ENCODE data around the gene ZNF579. TPM values are rescaled to one million over a fixed set of nuclear protein-coding genes. Genes with fewer than 3 reads are reported as not detected.

Gene ZNF579
- total RNA-seq, 1 donor from 2014 or later: 1.6 TPM

DNA sequence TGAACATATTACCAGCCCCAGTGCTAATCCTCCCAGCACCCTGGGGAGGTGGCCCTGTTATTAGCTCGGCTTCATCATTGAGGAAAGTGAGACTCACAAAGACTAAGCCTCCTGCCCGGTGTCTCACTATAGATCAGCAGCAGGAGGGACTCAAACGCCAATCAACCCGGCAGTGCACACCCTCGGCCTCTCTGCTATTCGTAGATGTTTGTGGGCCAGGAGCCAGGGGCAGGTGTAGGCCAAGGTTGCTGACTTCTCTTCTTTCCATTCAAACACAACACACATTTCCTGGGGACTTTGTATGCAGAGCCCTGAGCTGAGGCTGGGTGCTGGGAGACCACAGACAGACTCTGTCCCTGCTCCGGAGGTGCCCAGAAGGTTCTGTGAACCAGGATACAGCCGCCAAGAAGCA, 25.9 kb downstream of the ZNF579 start:
- Histone ChIP-seq H3K4me3 (ENCODE audit: low read length in 3 of 3) (peak overlapping the region in 2 of 3 donors; percentile 15 to 70), H3K9me3 (ENCODE audit: control insufficient read depth in 3 of 3, low read length in 3 of 3) (no peaks in the 10 kb centered on the region), H3K27me3 (ENCODE audit: control insufficient read depth in 3 of 3, insufficient read depth in 3 of 3, low read length in 3 of 3) (no peaks in the 10 kb centered on the region), H3K36me3 (ENCODE audit: control insufficient read depth in 3 of 3, insufficient read depth in 3 of 3, low read length in 3 of 3) (no peaks in the 10 kb centered on the region), H3K9ac (ENCODE audit: low read depth in 1 of 3, low read length in 3 of 3) (peak overlapping the region; percentile 54 to 79 (median 65)), H3K4me1 (ENCODE audit: control insufficient read depth in 3 of 3, insufficient read depth in 3 of 3, low read length in 3 of 3) (peaks cover 22 to 47% (median 38%) of the 10 kb centered on the region in 3 donors), H3K27ac (ENCODE audit: low read depth, low read length) (peak overlapping the region; percentile 56)

DNA sequence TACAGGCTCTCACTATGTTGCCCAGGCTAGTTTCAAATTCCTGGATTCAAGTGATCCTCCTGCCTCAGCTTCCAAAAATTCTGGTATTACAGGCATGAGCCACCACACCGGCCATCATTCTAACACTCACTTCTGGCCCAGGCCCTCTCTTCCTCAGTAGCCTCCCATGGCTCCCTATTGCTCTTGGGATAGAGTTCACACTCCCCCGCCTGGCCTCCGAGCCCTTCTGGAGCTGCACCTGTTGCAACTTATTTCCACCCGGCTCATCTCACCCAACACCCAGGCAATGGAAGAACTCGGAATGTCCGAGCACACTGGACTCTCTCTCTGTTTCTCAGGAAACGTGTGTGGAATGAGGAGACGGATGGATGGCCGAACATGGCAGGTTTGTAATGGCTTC, 26.3 kb downstream of the ZNF579 start:
- Histone ChIP-seq H3K9me3 (ENCODE audit: control insufficient read depth in 3 of 3, low read length in 3 of 3) (no peaks in the 10 kb centered on the region), H3K27ac (ENCODE audit: low read depth, low read length) (peak overlapping the region; percentile 56), H3K27me3 (ENCODE audit: control insufficient read depth in 3 of 3, insufficient read depth in 3 of 3, low read length in 3 of 3) (no peaks in the 10 kb centered on the region), H3K4me1 (ENCODE audit: control insufficient read depth in 3 of 3, insufficient read depth in 3 of 3, low read length in 3 of 3) (peaks cover 25 to 51% (median 41%) of the 10 kb centered on the region in 3 donors), H3K4me3 (ENCODE audit: low read length in 3 of 3) (peak overlapping the region in 1 of 3 donors; percentile 41), H3K9ac (ENCODE audit: low read depth in 1 of 3, low read length in 3 of 3) (peak overlapping the region; percentile 54 to 79 (median 65)), H3K36me3 (ENCODE audit: control insufficient read depth in 3 of 3, insufficient read depth in 3 of 3, low read length in 3 of 3) (no peaks in the 10 kb centered on the region)

DNA sequence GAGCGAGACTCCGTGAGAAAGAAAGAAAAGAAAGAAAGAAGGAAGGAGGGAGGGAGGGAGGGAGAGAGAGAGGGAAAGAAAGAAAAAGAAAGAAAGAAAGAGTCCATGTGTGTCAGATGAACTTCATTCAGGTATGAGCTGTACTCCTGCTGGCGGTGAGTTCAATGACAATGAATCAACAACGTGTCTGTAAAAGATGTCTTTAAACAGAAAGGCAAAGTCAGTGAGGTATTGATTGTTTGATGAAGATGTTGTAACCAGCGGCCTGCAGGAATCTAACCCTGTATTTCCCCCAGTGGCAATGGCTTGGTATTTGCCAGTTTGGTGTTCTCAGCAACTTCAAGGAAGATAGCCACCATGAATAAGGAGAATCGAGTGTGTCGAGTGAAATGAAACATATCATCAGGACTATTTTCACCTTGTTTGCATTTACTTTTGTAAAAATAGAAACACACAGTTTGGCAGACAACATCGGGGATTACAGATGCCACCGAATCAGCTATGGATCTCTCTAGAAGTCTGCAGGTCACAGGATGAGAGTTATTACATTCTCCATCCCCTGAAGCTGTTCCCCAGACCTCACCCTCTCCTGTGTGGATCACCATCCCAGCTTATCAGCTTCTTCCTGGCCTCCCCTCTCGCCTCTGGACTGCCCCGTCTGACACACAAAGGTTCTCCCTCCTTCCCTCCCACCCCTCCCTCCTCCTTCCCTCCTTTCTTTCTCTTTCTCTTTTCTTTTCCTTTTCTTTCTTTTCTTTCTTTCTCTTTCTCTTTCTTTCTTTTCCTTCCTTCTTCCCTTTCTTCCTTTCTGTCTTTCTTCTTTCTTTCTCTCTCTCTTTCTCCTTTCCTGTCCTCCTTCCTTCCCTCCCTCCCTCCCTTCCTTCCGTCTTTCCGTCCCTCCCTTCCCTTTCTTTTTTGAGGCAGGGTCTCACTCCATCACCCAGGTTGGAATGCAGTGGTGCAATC, 27.1 kb downstream of the ZNF579 start:
- H3K27ac ChIP-seq (ENCODE audit: low read depth, low read length): peak overlapping the region; percentile 56
- peak overlapping the region in 1 of 3 donors; percentile 41 for H3K9ac ChIP-seq (ENCODE audit: low read depth in 1 of 3, low read length in 3 of 3)

DNA sequence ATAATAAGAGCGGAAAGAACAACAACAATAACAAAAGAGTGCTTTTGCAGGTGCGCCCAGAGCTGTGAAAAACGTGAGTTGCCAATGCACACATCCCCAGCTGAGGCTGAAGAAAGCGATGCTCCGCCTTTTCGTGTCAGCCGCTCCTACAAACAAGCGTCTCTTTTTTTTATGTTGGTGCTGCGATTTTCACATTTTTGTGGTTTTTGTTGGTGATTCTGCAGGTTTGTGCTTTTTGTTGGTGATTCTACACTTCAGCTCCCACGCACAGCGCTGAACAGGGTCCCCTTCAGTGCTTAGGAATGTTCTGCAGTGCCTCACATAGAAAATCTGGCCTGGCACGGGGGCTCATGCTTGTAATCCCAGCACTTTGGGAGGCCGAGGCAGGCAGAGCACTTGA, 28.0 kb downstream of the ZNF579 start:
- H3K4me3 ChIP-seq (ENCODE audit: low read length in 3 of 3): no peak overlapping the region
- no peaks in the 10 kb centered on the region for H3K9me3 ChIP-seq (ENCODE audit: control insufficient read depth in 3 of 3, low read length in 3 of 3)
- no peaks in the 10 kb centered on the region for H3K36me3 ChIP-seq (ENCODE audit: control insufficient read depth in 3 of 3, insufficient read depth in 3 of 3, low read length in 3 of 3)
- peak overlapping the region in 1 of 3 donors; percentile 45 for H3K9ac ChIP-seq (ENCODE audit: low read depth in 1 of 3, low read length in 3 of 3)
- H3K27ac ChIP-seq (ENCODE audit: low read depth, low read length): no peak overlapping the region
- no peaks in the 10 kb centered on the region for H3K27me3 ChIP-seq (ENCODE audit: control insufficient read depth in 3 of 3, insufficient read depth in 3 of 3, low read length in 3 of 3)
- H3K4me1 ChIP-seq (ENCODE audit: control insufficient read depth in 3 of 3, insufficient read depth in 3 of 3, low read length in 3 of 3): peaks cover 32 to 54% (median 46%) of the 10 kb centered on the region in 3 donors

More for the DNA sequence above, 27.1 kb downstream of the ZNF579 start:
- Histone ChIP-seq H3K4me3 (ENCODE audit: low read length in 3 of 3) (peak overlapping the region in 1 of 3 donors; percentile 41), H3K36me3 (ENCODE audit: control insufficient read depth in 3 of 3, insufficient read depth in 3 of 3, low read length in 3 of 3) (no peaks in the 10 kb centered on the region), H3K9me3 (ENCODE audit: control insufficient read depth in 3 of 3, low read length in 3 of 3) (no peaks in the 10 kb centered on the region), H3K4me1 (ENCODE audit: control insufficient read depth in 3 of 3, insufficient read depth in 3 of 3, low read length in 3 of 3) (peaks cover 26 to 52% (median 42%) of the 10 kb centered on the region in 3 donors), H3K27me3 (ENCODE audit: control insufficient read depth in 3 of 3, insufficient read depth in 3 of 3, low read length in 3 of 3) (no peaks in the 10 kb centered on the region)

DNA sequence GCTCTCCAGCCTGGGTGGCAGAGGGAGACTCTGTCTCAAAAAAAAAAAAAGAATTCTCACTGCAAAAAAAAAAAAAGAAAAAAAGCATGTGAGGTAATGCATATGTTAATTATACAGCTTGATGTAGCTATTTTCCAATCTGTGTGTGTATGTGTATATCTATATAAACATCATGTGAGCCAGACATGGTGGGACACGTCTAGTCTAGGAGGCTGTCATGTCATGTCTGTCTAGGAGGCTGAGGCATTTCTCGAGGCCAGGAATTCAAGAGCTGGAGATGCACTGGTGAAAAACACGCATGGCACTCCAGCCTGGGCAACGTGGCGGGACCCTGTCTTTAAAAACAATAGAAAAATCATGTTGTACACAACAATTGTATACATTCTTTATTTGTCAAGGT, 28.4 kb downstream of the ZNF579 start:
- H3K9me3 ChIP-seq (ENCODE audit: control insufficient read depth in 3 of 3, low read length in 3 of 3): no peaks in the 10 kb centered on the region
- no peaks in the 10 kb centered on the region for H3K27me3 ChIP-seq (ENCODE audit: control insufficient read depth in 3 of 3, insufficient read depth in 3 of 3, low read length in 3 of 3)
- H3K4me3 ChIP-seq (ENCODE audit: low read length in 3 of 3): no peak overlapping the region
- no peak overlapping the region for H3K9ac ChIP-seq (ENCODE audit: low read depth in 1 of 3, low read length in 3 of 3)
- no peaks in the 10 kb centered on the region for H3K36me3 ChIP-seq (ENCODE audit: control insufficient read depth in 3 of 3, insufficient read depth in 3 of 3, low read length in 3 of 3)
- no peak overlapping the region for H3K27ac ChIP-seq (ENCODE audit: low read depth, low read length)
- H3K4me1 ChIP-seq (ENCODE audit: control insufficient read depth in 3 of 3, insufficient read depth in 3 of 3, low read length in 3 of 3): peaks cover 32 to 55% (median 46%) of the 10 kb centered on the region in 3 donors

DNA sequence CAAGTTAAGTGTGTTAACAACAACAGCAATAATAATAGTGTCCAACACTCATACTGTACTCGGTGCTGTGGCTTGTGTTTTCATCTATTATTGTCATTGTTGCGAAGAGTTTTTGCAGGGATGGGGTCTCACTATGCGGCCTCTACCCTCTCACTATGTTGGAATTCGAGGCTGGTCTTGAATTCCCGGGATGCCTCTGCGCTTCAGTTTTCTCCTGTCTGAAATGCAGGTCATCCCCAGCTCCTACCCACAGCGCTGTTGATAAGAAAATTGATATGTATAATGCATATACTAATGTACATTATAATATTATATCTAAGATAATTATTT, 30.4 kb downstream of the ZNF579 start:
- peak overlapping the region; percentile 65 to 81 (median 77) for H3K9ac ChIP-seq (ENCODE audit: low read depth in 1 of 3, low read length in 3 of 3)
- H3K27ac ChIP-seq (ENCODE audit: low read depth, low read length): peak overlapping the region; percentile 92
- no peaks in the 10 kb centered on the region for H3K9me3 ChIP-seq (ENCODE audit: control insufficient read depth in 3 of 3, low read length in 3 of 3)
- H3K36me3 ChIP-seq (ENCODE audit: control insufficient read depth in 3 of 3, insufficient read depth in 3 of 3, low read length in 3 of 3): no peaks in the 10 kb centered on the region
- H3K4me3 ChIP-seq (ENCODE audit: low read length in 3 of 3): peak overlapping the region; percentile 32 to 64 (median 48)
- no peaks in the 10 kb centered on the region for H3K27me3 ChIP-seq (ENCODE audit: control insufficient read depth in 3 of 3, insufficient read depth in 3 of 3, low read length in 3 of 3)
- H3K4me1 ChIP-seq (ENCODE audit: control insufficient read depth in 3 of 3, insufficient read depth in 3 of 3, low read length in 3 of 3): peaks cover 47 to 68% (median 64%) of the 10 kb centered on the region in 3 donors

DNA sequence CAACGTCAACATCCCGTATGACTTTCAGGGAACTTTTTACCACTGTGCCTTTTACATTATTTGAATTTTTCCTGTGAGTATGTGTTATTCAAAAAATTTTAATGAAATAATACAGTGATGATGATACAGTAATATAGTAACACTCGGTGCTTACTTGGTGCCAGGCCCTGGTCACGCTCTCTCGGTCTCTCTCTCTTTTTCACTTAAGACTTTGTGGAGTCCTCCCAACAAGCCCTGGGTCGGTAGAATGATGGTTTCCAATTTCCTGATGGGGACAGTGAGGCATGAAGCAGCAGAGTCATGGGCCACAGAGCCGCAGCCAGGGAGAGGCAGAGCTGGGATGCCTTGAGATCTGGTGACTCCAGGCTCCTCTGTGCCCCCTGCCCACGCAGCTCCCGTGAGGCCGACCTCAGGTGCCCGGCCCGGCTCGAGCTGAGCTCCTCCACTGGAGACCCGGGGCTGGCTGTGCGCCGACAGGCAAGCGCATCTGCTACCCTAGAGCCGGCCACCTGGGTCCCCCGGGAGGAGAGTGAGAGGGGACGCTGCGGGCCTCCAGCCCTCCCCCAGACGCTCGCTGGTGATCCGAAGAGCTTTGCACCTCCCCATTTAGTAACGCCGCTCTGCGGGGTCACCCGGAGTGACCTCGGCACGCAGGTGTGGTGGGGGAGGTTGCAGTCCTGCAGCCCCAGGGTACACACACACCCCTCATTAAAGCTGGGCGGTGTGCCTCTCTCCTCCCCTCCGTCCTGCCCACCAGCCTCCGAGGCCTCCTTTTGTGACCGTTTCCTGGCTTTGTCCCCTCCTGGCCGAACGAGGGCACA, 30.9 kb downstream of the ZNF579 start:
- Histone ChIP-seq H3K4me3 (ENCODE audit: low read length in 3 of 3) (peak overlapping the region; percentile 32 to 64 (median 48)), H3K9ac (ENCODE audit: low read depth in 1 of 3, low read length in 3 of 3) (peak overlapping the region; percentile 65 to 81 (median 77)), H3K27me3 (ENCODE audit: control insufficient read depth in 3 of 3, insufficient read depth in 3 of 3, low read length in 3 of 3) (no peaks in the 10 kb centered on the region), H3K9me3 (ENCODE audit: control insufficient read depth in 3 of 3, low read length in 3 of 3) (no peaks in the 10 kb centered on the region), H3K27ac (ENCODE audit: low read depth, low read length) (peak overlapping the region; percentile 92), H3K4me1 (ENCODE audit: control insufficient read depth in 3 of 3, insufficient read depth in 3 of 3, low read length in 3 of 3) (peaks cover 44 to 66% (median 63%) of the 10 kb centered on the region in 3 donors), H3K36me3 (ENCODE audit: control insufficient read depth in 3 of 3, insufficient read depth in 3 of 3, low read length in 3 of 3) (no peaks in the 10 kb centered on the region)

DNA sequence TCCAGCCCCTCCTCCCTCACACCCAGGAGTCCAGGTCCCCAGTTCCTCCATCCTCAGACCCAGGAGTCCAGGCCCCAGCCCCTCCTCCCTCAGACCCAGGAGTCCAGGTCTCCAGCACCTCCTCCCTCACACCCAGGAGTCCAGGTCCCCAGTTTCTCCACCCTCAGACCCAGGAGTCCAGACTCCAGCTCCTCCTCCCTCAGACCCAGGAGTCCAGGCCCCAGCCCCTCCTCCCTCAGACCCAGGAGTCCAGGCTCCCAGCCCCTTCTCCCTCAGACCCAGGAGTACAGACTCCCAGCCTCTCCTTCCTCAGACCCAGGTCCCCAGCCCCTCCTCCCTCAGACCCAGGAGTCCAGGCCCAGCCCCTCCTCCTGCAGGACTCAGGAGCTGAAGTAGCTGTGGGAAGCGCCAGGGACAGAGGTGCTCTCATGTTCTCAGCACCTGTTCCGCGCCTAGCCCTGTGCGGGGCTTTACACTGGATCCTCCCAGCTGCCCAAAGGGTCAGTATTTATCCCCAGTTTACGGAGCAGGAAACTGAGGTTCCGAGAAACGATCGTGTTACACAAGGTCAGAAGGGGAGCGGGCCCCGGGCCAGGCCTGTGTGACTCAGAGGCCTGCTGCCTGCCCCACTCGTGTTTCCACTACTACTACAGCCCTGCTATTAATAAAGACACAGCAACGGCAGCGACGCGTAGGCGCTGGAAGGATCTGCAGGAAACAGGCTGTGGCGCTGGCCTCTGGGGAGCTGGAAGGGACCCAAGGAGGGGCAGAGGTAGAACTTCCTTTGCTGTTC, 33.6 kb downstream of the ZNF579 start:
- Histone ChIP-seq H3K4me1 (ENCODE audit: control insufficient read depth in 3 of 3, insufficient read depth in 3 of 3, low read length in 3 of 3) (peaks cover 36 to 54% (median 44%) of the 10 kb centered on the region in 3 donors), H3K9me3 (ENCODE audit: control insufficient read depth in 3 of 3, low read length in 3 of 3) (no peaks in the 10 kb centered on the region), H3K9ac (ENCODE audit: low read depth in 1 of 3, low read length in 3 of 3) (peak overlapping the region; percentile 50 to 77 (median 57)), H3K27me3 (ENCODE audit: control insufficient read depth in 3 of 3, insufficient read depth in 3 of 3, low read length in 3 of 3) (no peaks in the 10 kb centered on the region), H3K36me3 (ENCODE audit: control insufficient read depth in 3 of 3, insufficient read depth in 3 of 3, low read length in 3 of 3) (no peaks in the 10 kb centered on the region), H3K4me3 (ENCODE audit: low read length in 3 of 3) (peak overlapping the region in 1 of 3 donors; percentile 29), H3K27ac (ENCODE audit: low read depth, low read length) (peak overlapping the region; percentile 96)

DNA sequence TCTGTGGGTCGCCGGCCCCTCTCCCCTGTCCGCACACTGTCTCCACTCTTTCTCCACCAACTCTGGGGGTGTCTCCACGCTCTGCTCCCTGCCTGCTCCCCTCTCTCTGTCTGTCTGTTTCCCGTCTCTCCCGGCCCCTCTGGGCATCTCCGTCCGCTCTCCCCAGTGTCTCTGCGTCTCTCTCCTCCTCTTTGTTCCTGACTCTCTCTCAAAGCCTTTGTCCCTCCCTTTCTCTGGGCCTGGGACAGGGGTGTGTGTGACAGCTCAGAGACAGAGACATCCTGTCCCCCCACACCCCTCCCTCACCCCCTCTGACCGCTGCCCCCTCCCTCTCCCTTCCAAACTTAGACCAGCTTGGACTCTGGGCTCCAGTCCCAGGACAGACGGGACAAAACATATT, 34.6 kb downstream of the ZNF579 start:
- Histone ChIP-seq H3K36me3 (ENCODE audit: control insufficient read depth in 3 of 3, insufficient read depth in 3 of 3, low read length in 3 of 3) (no peaks in the 10 kb centered on the region), H3K4me1 (ENCODE audit: control insufficient read depth in 3 of 3, insufficient read depth in 3 of 3, low read length in 3 of 3) (peaks cover 36 to 51% (median 44%) of the 10 kb centered on the region in 3 donors), H3K27me3 (ENCODE audit: control insufficient read depth in 3 of 3, insufficient read depth in 3 of 3, low read length in 3 of 3) (no peaks in the 10 kb centered on the region), H3K9me3 (ENCODE audit: control insufficient read depth in 3 of 3, low read length in 3 of 3) (no peaks in the 10 kb centered on the region), H3K27ac (ENCODE audit: low read depth, low read length) (peak overlapping the region; percentile 96), H3K4me3 (ENCODE audit: low read length in 3 of 3) (peak overlapping the region in 1 of 3 donors; percentile 24), H3K9ac (ENCODE audit: low read depth in 1 of 3, low read length in 3 of 3) (peak overlapping the region; percentile 50 to 77 (median 57))
